NCI-H1048 (cell line): ENCODE data around the gene MISP.
"Not testable (repeated sequence)": the region's sequence is repeated elsewhere in the genome, so short reads cannot be mapped to it uniquely, and the experiment has no call there.

Experiments
- DNase-seq: peaks from one replicate; lab custom pipeline; 2025; lab: John Stamatoyannopoulos, UW

Gene MISP, protein sequence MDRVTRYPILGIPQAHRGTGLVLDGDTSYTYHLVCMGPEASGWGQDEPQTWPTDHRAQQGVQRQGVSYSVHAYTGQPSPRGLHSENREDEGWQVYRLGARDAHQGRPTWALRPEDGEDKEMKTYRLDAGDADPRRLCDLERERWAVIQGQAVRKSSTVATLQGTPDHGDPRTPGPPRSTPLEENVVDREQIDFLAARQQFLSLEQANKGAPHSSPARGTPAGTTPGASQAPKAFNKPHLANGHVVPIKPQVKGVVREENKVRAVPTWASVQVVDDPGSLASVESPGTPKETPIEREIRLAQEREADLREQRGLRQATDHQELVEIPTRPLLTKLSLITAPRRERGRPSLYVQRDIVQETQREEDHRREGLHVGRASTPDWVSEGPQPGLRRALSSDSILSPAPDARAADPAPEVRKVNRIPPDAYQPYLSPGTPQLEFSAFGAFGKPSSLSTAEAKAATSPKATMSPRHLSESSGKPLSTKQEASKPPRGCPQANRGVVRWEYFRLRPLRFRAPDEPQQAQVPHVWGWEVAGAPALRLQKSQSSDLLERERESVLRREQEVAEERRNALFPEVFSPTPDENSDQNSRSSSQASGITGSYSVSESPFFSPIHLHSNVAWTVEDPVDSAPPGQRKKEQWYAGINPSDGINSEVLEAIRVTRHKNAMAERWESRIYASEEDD

DNA sequence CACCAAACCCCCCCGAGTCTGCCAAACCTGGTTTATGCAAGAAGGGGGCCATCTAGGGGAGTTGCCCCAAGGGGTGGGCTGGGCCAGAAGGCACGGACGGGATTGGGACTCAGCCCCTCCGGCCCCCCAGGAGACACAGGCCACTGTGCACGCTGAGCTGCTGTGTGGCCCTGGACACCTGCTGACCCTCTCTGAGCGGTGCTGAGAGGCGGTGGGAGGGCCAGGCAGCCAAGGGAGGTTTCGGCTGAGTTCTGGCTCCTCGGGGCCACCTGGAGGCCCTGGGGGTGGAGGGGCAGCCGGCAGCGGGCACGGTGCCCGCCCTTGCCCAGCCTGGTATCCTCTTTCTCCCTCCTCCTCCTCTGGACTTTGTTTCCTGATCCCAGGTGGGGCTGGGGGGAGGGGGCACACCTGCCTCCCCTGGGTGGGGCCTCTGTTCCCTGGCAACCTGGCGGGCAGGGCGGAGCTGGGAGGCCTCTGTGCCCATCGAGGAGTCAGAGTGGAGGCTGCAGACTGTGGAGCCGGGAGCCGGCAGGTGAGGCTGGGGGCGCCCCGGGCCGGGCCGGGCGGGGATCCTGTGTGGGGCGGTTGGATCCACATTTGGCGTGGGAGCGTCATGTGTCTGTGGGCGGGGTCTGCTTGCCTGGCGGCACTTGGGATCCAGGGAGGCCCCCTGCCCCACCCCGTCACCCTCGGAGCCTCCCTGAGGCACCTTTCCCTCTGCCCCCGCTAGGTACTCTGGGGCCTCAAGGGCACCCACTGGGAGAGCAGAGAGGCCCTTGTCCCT is at the start of gene MISP:
Gene MISP, plus strand, starts transcription at position 473 of the 784 bp plus-strand sequence. CDS start 5,835 bp downstream, outside the sequence.
- no peak for DNase-seq

DNA sequence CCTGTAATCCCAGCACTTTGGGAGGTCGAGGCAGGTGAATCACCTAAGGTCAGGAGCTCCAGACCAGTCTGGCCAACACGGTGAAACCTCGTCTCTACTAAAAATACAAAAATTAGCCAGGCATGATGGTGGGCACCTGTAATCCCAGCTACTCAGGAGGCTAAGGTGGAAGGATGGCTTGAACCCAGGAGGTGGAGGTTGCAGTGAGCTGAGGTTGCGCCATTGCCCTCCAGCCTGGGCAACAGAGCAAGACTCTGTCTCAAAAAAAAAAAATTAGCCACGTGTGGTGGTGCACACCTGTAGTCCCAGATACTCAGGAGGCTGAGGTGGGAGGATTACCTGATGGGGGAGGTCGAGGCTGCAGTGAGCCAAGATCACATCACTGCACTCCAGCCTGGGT is 48.1 kb upstream of the MISP start:
- not testable (repeated sequence) for DNase-seq

DNA sequence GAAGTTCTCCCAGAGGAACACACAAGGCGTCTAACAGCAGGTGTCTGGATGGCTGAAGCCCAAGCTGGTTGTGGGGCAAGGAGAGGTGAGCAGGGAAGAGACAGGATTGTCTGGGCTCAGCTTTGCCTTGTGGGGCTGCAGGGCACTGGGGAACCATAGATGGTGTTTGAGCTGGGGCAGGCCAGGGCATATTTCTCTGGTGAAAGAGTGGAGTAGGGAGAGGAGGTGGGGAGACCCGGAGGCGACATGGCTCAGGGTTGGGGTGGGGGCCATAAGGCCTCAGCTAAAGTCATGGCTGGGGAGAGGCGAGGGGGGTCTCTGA is 47.6 kb upstream of the MISP start:
- DNase-seq, result no peak

DNA sequence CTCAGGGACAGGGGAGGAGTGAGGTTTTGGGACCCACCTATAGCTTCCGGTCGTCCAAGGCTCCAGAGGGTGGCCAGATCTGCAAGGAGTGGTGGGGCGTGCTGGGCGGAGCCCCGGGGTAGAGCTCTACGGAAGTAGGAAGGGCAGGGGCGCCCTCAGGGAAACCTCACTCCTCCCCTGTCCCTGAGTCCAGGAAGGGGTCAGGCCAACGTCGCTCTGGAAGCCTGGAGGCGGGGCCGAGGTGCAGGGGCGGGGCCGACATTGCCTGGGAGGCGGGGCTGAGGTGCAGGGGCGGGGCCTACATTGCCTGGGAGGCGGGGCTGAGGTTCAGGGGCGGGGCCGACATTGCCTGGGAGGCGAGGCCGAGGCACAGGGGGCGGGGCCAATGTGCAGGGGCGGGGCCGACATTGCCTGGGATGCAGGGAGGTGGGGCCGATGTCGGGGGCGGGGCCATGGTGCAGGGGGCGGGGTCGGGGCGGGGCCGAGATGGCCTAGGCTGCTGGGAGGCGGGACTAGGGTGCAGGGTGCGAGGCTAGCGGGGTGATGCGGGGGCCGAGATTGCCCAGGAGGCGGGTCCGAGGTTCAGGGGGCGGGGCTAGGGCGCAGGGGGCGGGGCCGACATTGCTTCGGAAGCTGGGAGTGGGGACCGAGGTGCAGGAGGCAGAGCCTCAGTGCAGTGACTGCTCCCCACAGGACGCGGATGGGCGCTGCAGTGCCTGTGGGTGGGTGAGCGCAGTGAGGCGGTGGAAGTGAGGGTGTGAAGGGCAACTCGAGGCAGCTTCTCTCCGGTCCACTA is 47.1 kb upstream of the MISP start:
- peak; percentile 71 for DNase-seq

DNA sequence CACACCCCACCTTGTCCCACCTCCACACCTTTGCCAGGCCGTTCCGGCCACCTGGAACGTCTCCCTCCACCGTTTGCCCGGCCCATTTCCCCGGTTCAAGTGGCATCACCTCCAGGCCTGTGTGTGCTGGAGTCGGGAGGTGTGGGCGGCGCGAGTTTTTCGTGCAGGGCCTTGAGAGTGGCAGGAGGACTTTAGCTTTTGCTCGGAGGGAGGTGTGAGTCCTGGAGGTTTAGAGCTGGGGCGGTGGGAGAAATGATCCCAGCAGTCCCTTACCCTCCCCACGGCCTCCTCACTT is 46.5 kb upstream of the MISP start:
- no peak for DNase-seq

DNA sequence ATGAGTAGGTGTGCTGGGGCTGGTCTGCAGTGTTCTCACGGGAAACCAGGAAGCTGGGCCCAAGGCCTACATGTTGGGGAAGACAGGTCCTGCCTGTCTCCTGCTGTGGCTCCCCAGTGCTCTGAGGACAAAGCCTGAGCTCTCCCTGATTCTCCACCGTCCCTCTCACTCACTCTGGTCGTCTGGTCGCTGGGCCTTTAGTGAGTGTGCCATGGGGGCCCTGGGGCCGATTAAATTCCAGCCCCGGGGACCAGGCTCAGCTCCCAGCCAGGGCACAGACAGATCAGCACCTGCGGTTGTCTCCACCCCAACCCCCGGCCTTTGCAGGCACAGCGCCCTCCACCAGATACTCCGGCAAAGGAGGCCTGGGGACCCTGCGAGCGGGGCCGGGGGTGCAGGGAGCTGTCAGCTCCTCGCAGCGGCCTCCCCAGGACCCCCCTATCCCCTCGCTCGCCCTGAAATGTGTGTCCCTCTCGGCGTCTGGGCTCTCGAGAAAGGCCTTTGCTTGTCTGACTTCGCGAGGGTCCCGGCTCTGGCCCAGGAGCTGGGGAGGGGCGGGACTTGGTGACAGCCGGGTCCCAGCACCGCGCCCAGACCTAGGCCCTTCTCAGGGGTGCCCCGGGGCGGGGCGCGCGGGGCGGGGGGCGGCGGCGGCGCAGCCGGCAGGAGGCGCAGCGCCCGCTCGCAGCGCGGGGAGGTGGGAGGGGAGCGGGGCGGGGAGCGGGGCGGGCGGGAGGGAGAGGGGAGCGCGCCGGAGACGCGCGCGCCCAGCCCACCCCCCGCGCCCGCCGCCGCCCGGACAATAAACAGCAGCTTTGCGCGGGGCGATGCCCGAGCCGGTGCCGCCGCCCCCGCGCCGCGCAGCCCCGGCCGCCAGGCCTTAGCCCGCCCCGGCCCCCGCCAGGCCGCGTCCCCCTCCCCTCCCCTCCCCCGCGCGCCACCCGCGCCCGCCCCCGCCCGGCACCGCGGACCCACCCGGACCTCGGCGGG is 42.5 kb upstream of the MISP start, which contains the start of gene PALM:
Gene PALM, plus strand, starts transcription at position 782 of the 990 bp plus-strand sequence. CDS start 212 bp downstream, outside the sequence.
- DNase-seq, result no peak

DNA sequence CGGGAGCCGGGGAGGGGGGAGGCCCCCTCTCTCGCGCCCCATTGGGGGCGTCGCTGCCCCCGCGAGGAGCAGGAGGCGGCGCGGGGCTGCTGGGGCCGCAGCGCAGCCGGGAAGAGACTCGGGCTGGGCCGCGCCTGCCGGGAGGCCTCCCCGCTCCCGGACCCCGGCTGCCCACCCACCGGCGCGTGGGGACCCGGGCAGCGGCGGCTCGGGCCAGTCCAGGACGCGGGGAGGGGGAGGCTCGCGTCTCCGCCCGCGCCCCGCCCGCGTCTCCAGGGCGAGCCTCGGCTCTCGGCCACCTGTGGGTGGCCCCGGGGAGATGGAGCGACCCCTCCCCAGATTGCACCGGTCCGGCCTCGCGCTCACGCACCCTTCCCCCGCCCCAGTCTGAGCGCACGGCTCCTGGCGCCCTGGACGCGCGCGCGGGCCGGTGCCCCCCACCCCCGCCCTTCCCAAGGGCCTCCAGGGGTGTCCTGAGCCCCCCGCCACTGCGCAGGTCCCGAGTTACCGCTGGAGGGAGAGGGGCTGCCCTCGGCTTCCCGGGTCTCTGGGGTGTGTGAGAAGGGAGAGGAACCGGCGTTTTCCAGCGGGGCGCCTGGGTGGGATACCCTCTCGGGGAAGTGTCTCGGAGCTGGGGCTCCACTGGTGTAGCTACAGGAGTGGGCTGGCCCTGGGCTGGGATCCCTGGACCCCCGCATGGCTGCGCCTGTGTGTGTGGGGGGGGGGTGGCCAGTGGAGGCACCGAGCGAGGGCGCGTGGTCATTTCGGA is 41.5 kb upstream of the MISP start:
- no peak for DNase-seq

DNA sequence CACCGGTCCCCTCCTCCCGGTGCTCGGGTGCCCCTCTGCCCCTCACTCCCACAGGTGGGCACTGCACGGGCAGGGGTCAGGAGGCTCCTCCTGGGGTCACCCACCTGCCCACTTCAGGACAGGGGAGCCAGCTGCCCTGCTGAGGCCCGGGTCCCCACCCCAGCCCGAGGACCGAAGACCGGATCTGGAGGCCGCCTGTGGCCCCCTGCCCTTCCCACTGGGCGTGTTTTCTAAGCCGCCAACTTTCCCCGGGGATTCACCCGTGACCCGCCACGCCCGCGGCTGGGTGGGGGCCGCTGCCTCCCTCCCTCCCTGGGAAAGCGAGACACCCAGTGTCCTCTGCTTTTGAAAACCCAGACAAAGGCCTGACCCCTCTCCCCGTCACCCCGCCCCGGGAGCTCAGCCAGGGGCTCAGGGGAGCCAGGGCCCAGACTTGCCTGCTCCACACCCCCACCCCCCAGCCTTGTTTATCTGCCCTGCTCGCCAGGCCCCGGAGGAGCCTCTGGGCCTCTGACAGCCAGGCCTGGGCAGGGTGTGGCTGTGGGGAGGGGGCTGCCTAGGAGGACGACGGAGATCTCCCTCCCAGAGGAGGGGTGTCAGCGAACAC is 40.8 kb upstream of the MISP start:
- no peak for DNase-seq

DNA sequence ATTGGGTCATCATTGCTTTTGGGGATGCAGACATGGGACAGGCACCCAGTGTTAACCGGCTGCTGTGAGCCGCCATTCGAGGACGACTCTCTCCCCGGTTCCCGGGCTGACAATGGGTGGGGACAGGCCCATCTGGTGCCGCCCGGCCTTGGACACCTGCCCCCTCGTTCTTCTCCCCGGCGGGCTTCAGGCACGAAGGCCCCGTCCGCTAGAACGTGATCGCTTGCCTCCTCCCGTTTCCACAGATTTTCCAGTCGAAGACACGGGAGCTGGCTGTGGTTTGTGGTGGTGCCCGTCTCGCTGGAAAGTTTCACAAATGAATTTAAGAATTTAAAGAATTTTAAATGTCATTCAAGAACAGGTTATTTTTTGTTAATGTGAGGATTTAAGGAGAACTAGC is 40.1 kb upstream of the MISP start:
- no peak for DNase-seq

DNA sequence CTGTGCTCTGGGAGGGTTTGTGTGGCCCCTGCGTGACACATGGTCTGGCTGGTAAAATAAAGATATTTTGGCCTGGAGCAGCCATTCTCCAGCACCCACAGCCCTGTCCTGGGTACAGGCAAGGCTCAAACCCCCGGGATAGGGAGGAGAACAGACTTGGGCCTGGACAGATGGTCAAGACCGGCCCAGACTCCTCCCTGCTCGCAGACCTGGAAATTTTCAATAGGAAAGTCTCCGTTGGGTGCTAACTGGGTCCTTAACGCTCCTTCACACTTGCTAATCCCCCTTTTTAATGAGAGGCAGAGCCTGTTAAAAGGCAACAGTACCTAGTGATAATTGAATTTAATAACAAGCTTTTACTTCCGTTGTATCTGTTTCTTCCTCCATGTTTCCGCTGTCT is 39.7 kb upstream of the MISP start:
- no peak for DNase-seq

DNA sequence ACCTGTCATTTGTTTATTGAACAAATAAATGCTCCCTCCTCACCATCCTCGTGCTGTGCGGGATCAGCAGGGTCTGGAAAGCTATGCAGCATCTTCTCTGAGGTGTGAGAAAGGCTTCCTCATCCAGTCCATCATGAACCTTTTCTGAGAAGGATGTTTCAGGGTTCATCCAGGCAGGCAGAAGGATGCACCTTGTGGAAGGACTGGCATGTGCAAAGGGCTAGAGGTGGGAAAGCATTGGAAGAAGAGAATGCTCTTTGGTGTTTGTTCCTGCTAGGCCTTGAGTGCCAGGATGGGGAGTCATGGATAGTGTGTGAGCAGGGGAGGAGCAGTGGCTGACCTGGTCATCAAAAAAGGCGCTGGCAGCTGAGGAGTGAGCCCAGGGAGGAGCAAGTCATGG is 35.6 kb upstream of the MISP start:
- no peak for DNase-seq

DNA sequence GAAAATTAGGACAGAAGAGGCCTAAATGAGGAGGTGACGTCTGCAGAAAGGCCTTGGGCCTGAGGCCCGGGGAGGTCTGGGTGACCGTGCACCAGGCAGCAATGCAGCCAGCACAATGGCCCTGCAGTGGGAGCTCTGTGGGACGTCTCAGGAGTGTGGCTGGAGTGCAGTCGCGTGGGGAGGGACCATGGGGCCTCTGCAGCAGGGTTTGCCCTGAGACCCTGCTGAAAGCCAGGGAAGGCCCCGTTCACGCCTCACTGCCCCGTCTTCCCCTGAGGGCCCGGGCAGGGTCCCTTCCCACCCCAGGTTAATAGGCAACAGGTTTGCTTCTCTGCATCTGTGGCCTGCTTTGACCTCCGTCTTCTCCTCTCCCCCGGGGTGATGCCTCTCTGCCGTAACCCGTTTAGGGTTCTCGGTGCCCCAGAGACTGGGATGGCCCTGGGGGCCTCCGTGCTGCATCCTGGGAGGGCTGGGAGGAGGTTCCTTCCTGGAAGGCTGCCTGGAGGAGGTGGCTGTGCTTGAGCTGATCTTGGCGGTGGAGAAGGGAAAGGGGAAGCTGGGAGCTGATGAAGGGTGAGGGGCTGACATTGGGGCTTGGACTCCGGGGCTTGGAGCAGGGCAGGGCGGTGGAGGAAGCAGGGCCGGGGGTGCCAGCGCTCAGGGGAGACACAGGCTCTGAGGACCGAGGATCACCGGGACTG is 32.5 kb upstream of the MISP start:
- DNase-seq, result no peak

DNA sequence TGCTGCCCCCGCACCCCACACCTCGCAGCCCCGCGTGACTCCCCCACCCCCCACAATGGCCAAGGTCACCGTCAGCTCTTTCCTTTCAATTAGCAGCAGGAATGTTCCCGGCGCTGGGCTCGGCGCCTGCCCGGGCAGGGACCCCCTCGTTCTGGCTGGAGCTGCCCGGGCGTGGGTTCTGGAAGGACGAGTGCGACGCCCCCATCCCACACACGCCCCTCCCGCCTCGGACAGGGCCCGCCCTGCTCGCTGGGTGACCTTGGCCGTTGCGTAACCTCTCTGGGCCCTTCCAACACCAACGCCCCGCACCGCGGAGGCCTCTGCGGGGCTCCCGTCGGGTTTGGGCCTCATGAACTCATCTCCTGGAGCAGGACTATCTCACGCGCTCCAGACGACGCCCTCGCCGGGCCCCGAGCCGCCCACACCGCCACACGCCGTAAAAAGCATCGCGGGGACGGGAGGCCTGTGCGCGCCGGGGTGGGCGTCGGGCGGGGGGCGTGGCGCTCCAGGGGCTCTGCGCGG is 31.9 kb upstream of the MISP start:
- DNase-seq, result no peak

DNA sequence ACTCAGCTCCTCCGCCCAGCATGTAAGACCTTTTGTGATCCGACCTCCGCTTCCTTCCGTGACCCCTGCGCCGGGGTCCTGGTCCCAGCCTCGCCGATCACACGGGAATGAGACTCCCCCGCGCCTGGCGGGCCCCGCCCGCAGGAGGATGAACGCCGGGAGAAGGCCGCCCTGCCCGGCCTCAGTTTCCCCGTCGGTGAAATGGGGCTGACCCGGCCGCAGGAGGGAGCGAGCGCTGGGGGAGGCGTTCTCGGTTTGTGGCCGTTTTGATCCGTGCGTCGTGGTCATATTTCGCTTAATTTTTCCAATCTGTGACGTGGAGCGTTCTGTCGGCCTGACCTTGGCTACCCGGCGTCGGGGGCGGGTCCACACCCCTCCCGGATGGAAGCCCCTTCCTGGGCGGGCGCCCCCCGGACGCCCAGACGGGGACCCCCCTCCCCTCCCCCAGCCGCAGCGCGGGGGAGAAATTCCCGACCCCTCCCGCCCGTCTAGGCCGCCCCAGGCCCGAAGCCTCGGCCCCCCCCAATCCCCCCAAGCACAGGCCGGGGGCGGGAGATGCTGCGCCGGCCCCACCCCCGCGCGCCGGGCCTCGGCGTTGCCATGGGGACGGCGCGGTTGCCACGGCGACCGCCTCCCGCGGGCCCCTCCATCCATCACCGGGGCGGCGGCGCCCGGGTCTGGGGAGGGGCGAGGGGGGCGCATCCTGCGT is 31.1 kb upstream of the MISP start:
- no peak for DNase-seq

DNA sequence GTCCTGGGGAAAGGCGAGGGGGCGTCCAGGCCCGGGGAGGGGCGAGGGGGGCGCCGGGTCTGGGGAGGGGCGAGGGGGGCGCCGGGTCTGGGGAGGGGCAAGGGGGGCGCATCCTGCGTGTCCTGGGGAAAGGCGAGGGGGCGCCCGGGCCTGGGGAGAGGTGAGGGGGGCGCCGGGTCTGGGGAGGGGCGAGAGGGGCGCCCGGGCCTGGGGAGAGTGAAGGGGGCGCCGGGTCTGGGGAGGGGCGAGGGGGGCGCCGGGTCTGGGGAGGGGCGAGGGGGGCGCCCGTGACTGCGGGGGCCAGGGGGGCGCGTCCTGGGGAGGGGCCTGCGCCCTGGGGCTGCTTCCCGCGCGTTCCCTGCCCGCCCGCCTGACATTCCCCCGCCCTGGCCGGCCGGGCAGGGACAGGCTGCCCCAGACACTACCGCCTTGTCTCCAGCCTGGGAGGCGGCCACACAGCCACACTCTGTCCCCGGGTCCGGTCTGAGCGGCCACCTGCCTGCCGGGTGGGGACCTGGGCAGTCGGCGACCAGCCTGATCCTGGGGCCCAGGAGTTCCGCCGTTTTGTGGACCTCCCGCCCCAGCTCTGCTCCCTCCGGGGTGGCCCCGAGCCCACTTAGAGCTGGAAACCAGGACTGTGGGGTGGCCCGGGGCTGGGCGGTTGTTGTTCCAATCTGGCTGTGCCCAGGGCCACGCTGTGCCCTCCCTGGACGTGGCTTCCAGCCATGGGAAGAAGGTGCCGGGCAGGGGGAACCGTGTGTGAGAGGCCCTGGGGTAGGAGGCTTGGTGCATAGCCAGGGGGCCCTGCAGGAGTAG is 30.4 kb upstream of the MISP start:
- DNase-seq, result no peak

DNA sequence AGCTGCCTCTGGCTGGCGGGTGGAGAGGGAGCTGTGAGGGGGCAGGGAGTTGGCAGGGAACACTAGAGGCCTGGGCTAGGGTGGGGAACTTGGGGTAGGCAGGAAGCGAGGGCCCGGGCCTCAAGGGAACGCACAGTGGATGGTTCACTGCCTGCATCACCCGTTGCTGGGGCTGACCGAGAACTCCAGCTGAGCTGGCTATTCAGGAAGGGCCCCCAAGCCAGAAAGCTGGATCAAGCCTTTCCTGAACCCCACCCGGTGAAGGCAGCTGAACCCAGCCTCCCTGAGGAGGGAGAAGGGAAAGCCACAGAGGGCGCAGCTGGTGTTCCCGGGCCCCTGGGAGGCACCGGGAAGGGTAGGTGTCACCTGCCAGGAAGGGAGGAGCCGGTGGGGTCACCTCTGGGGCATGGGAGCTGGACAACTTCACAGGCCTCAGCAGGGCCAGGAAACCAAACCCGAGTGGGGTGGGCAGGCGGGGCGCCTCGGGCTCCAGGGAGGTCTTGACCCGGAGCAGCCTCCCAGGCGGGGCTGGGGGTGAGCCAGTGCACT is 28.3 kb upstream of the MISP start:
- DNase-seq, result no peak

DNA sequence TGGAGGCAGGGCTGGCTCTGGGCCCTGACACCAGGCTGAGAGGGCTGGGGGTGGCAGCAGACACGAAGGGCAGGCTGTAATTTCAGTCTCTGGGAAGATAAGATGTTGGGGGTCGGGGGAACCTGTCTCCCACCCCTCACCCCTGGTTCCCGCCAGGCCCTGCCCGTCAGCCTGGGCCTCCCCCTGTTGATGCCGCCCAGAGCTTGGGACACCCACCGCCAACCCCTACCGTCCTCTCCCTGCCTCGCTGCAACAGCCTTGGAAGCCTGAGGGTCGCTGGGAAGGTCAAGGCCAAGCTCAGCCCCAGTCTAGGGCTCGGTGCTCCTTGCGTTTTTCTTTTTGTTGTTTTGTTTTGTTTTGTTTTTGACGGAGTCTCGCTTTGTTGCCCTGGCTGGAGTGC is 27.7 kb upstream of the MISP start:
- no peak for DNase-seq
